NT2/D1 (cell line): ENCODE data around the gene SPPL3.
"Not testable (repeated sequence)": the region's sequence is repeated elsewhere in the genome, so short reads cannot be mapped to it uniquely, and the experiment has no call there.

ENCODE experiments used
- DNase-seq: peaks from one replicate; pipeline ENCODE4 v3.0.0-alpha.2; 2011; ENCODE audit warnings: low read depth, low spot score
- H3K27me3 ChIP-seq: 2 replicates; pipeline ENCODE4 v1.6.0; 2011; ENCODE audit warnings: mild to moderate bottlenecking; ENCODE audit not compliant: insufficient read length, insufficient read depth
- H3K36me3 ChIP-seq: 2 replicates; pipeline ENCODE4 v1.6.1; 2011; ENCODE audit warnings: mild to moderate bottlenecking, low read length, mixed read lengths; ENCODE audit not compliant: insufficient read depth, insufficient read length
- H3K4me1 ChIP-seq: 2 replicates; pipeline ENCODE4 v1.5.1; 2011; ENCODE audit not compliant: insufficient read depth, insufficient read length
- H3K4me3 ChIP-seq: 2 replicates; pipeline ENCODE4 v1.5.1; 2011; ENCODE audit warnings: low read depth; ENCODE audit not compliant: insufficient read length
- H3K9ac ChIP-seq: 2 replicates; pipeline ENCODE4 v1.6.0; 2011; ENCODE audit warnings: low read depth; ENCODE audit not compliant: insufficient read length
- H3K9me3 ChIP-seq: 2 replicates; pipeline ENCODE4 v1.5.1; 2011; ENCODE audit warnings: mild to moderate bottlenecking, low read length; ENCODE audit not compliant: insufficient read depth
- SUZ12 ChIP-seq: IDR thresholded peaks from 2 replicates; pipeline ENCODE4 v1.6.1; 2011; ENCODE audit not compliant: insufficient read length, insufficient read depth; ENCODE audit errors: extremely low read depth
- YY1 ChIP-seq: IDR thresholded peaks from 2 replicates; pipeline ENCODE4 v1.6.1; 2011; ENCODE audit not compliant: insufficient read length, insufficient read depth
- ZNF274 ChIP-seq: IDR thresholded peaks from 2 replicates; pipeline ENCODE4 v1.6.1; 2011; ENCODE audit warnings: mild to moderate bottlenecking, low read depth, low read length

SPPL3 gene

GRCh38 chr12:120904197-120904773, at the start of gene SPPL3:
TSS of gene SPPL3 (minus strand) at chr12:120904358. CDS start at chr12:120903867, 491 bp downstream.
- peak; percentile 85 for DNase-seq
- TF ChIP-seq ZNF274: no peak
- no peak for TF ChIP-seq SUZ12
- no peak for TF ChIP-seq YY1
- Histone ChIP-seq H3K9me3 (no peaks in the 10 kb centered on the region), H3K27me3 (peaks cover 3% of the 10 kb centered on the region), H3K4me3 (peak within 1 kb of the TSS; percentile 75), H3K9ac (peak within 1 kb of the TSS; percentile 92), H3K36me3 (peaks cover 12% of the 10 kb centered on the region), H3K4me1 (peaks cover 12% of the 10 kb centered on the region)

GRCh38 chr12:120950807-120951206, 46.6 kb upstream of the SPPL3 start:
- H3K9me3 ChIP-seq: peaks cover 8% of the 10 kb centered on the region; the same call in 1 of the 2 replicates
- no peaks in the 10 kb centered on the region for H3K36me3 ChIP-seq
- TF ChIP-seq SUZ12 (no peak), YY1 (no peak), ZNF274 (no peak)
- H3K4me3 ChIP-seq: no peak overlapping the region
- no peak overlapping the region for H3K9ac ChIP-seq
- no peaks in the 10 kb centered on the region for H3K4me1 ChIP-seq
- DNase-seq: no peak
- no peaks in the 10 kb centered on the region for H3K27me3 ChIP-seq

GRCh38 chr12:120950260-120950799, 46.2 kb upstream of the SPPL3 start:
- H3K27me3 ChIP-seq, H3K4me3 ChIP-seq, DNase-seq, H3K36me3 ChIP-seq, H3K9me3 ChIP-seq, H3K4me1 ChIP-seq, H3K9ac ChIP-seq: not testable (repeated sequence)

- DNase-seq, H3K9me3 ChIP-seq, H3K9ac ChIP-seq, H3K4me1 ChIP-seq, H3K27me3 ChIP-seq, H3K4me3 ChIP-seq, H3K36me3 ChIP-seq: not testable (repeated sequence)
These were observed 41.4 kb upstream of the SPPL3 start for GRCh38 chr12:120945516-120945915.

GRCh38 chr12:120944645-120945217, 40.6 kb upstream of the SPPL3 start:
- DNase-seq: peak; percentile 59
- Histone ChIP-seq H3K9me3 (no peaks in the 10 kb centered on the region), H3K4me3 (no peak overlapping the region), H3K36me3 (no peaks in the 10 kb centered on the region), H3K4me1 (no peaks in the 10 kb centered on the region), H3K9ac (no peak overlapping the region), H3K27me3 (no peaks in the 10 kb centered on the region)
- TF ChIP-seq ZNF274: no peak
- no peak for TF ChIP-seq SUZ12
- TF ChIP-seq YY1: no peak

- TF ChIP-seq YY1: no peak
- no peak for TF ChIP-seq SUZ12
- no peak for TF ChIP-seq ZNF274
- no peak for DNase-seq
- Histone ChIP-seq H3K36me3 (no peaks in the 10 kb centered on the region), H3K27me3 (no peaks in the 10 kb centered on the region), H3K4me1 (no peaks in the 10 kb centered on the region), H3K4me3 (no peak overlapping the region), H3K9ac (no peak overlapping the region), H3K9me3 (no peaks in the 10 kb centered on the region)
These were observed 39.3 kb upstream of the SPPL3 start for GRCh38 chr12:120943482-120943881.

- Histone ChIP-seq H3K4me3 (no peak overlapping the region), H3K9me3 (no peaks in the 10 kb centered on the region), H3K27me3 (no peaks in the 10 kb centered on the region), H3K9ac (no peak overlapping the region), H3K4me1 (no peaks in the 10 kb centered on the region), H3K36me3 (no peaks in the 10 kb centered on the region)
- DNase-seq: no peak
- TF ChIP-seq ZNF274: no peak
- TF ChIP-seq SUZ12: no peak
- no peak for TF ChIP-seq YY1
These were observed 37.8 kb upstream of the SPPL3 start for GRCh38 chr12:120941846-120942405.
